EH (cell line): Measurements from ENCODE around the gene TM2D3.

Source experiments
- DNase-seq: peaks from one replicate; pipeline ENCODE4 v3.0.0-alpha.2; 2015; ENCODE audit warnings: low read depth

TM2D3 gene

GRCh38 chr15:101623367-101624304, 28.5 kb downstream of the TM2D3 start:
- no peak for DNase-seq

- DNase-seq: no peak
These were observed 30.2 kb downstream of the TM2D3 start for GRCh38 chr15:101621961-101622360.

DNA sequence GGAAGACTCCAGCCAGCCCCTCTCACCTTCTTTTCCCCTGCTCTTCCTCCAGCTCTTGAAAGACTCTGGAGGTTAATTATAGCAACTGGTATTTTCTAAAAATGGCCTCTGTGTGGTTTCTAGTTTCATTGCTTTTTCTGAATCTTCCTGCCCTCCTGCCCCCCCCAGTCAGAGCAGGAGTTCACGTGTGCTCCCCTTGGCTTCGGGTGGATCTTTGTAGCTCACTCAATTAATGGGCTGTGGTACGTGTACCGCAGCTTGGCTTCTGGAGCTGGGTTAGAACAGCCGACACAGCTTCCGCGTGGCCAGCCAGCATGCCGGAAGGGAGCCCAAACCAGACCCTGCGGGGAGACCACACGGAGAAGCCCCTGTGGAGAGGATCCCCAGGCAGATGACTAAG, 31.5 kb downstream of the TM2D3 start:
- DNase-seq: peak; percentile 20

- DNase-seq: no peak
These were observed 32.6 kb downstream of the TM2D3 start for GRCh38 chr15:101619615-101619865.

- no peak for DNase-seq
These were observed 33.1 kb downstream of the TM2D3 start for GRCh38 chr15:101618851-101619614.

DNA sequence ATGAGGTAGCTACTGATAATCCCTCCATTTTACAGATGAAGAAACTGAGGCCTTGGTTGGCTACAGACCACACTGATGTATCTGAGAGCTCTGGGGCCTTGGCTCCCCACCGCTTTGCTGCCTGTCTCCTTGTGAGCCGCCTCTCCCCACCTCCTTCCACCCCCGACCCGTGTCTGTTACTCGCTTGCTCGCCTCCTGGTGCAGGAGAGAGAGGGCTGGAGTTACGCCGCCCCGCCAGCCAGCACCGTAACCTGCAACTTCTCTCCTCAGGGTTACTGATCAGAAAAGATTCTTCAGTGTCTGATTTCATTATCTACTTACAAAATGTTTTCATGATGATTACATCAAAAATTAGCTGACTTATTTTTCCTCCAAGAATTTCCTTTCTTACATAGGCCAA, 34.1 kb downstream of the TM2D3 start:
- DNase-seq: no peak

DNA sequence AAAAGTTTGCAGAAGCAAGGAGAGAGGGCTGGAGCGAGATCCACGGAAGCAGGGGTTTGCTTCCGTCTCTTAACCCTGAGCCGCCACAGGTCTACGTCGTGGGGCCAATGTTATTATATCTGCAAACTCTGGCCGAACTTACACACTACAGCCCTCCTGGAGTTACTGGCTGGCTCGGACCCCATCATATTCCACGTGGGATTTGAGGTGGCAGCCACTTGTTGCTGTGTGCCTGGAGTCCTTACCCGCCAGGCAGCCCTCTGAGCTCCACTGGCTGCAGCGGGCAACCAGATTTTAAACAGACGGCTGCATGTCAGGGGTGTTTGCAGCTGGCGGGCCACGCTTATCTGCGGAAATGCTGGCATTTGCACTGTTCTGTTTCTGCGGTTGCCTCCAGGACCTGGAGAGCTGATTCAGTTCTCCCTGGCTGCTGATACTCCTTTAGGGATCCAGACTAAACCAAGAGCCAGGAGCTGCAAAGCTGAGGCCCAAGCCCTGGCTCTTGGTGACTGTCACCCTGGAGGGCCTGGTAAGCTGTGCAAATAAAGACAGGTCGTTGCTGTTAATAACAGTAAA, 34.7 kb downstream of the TM2D3 start:
- no peak for DNase-seq

DNA sequence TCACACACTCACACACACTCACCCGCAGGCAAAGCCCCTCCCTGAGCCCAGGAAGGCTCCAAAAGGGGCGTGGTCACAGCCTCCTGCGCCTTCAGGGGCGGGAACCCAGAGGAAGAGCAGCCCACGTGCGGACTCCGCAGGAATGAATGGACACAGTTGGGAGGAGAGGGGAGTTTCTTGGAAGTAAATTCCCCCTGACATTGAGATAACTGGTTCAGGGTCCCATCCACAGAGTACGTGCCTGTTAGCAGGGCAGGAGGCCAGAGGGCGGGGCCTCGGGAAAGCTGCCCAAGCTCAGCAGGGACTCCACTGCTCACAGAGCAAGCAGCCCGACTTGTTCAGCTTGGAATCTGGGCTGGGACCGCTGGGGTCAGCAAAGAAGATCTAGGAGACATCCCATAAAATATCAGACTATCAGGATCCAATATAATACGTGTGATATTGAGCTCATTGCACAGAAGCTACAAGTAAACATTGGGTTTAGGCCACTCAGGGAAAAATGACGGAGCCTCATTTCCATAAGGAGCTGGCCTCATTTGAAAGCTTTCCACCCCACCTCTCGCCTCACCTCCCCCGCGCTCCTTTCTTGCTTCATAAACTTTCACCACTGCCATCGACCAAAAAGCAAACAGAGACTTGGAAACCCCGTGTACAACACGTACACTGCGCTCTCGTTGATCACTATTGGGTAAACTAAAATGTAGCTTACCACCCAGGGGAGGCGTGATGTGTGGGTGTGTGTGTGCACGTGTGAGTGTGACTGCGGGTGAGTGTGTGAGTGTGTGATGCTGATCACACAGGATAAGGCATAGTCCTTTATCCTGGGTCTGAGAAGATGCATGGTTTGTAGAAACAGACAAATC, 36.0 kb downstream of the TM2D3 start:
- peak; percentile 86 for DNase-seq

- DNase-seq: peak; percentile 65
These were observed 36.7 kb downstream of the TM2D3 start for GRCh38 chr15:101615414-101615985.

DNA sequence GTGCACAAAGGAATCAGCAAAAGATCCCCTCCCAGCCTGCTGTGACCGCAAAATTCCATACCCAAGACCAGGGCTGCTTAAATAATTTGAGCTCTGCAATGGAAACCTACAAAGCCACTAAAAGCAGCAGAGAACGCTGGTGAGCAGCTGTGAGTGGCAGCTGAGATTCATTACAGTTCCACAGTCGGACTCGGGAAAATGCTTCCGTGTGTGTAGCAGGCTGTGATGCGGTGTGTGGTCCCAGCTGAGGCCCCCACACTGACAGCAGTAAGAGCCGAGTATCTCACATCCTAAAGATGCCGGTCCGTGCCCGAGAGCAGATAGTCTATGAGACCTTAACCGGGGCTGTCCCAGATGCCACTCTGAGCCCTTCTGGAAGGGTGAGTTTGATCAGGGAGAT, 37.4 kb downstream of the TM2D3 start:
- DNase-seq: no peak

DNA sequence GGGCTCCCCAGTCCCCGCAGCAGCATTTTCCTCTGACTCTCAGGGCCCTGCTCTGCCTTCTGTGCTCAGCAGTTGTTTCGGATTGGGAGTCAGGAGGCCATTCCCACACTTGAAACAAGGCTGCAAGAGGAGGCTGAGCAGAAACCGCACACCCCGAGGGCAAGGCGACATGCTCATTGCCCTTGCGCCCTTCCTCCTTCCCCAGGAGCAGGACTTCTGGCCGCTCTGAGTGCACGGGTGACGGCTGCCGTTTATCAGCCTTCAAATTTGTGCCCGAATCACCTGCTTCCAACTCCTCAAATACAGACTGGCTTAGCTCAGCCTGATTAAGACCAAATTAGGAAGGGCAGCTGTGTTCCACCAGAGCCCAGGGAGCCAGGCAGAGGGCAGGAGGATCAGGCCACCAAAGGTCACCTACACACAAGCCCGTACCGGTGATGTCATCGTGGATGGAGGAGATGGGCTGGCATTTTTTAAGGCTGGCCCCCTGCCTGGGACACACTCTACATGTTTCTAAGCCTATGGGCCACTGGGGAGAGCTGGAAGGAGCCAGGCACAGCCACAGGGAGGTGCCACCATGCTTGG, 38.1 kb downstream of the TM2D3 start:
- no peak for DNase-seq

DNA sequence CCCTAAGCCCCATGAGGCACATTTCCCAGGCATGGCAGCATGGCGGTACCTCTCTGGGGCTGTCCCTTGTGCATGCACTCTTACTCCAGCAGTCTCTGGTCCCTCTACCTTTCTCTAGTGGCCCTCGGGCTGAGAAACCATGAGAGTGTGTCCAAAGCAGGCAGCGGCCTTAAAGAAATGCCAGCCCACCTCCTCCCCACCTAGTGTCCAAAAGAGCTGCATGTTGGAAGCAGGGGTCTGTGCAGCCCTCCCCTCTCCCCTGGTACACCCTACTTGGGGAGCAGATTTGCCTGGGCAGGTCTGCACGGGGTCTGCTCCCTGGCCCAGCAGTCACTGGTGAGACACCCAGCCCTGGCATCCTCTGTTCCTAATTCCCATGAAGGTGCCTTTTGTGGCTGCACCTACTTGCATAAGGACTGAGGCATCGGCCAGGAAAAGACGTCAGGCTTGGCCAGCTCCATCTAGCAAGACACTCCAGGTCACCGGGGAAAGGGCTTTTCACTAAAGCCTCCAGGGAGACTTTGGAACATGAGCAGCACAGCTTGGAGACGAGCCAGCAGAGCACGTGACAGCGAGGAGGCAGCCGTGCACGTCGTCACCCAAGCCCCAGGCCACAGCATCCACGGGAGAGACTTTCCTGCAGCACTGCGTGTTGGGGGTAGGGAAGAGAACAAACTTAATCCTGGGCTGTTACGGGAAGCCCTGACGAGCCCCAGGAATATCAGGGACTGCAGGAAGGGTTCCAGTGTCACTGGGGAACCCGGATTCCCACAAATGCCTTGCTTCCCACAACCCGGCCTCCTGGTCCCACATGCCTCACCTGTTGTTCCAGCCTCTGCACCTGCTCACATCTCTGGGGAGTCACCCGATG, 38.8 kb downstream of the TM2D3 start:
- peak; percentile 57 for DNase-seq

- no peak for DNase-seq
These were observed 39.5 kb downstream of the TM2D3 start for GRCh38 chr15:101612676-101613075.

DNA sequence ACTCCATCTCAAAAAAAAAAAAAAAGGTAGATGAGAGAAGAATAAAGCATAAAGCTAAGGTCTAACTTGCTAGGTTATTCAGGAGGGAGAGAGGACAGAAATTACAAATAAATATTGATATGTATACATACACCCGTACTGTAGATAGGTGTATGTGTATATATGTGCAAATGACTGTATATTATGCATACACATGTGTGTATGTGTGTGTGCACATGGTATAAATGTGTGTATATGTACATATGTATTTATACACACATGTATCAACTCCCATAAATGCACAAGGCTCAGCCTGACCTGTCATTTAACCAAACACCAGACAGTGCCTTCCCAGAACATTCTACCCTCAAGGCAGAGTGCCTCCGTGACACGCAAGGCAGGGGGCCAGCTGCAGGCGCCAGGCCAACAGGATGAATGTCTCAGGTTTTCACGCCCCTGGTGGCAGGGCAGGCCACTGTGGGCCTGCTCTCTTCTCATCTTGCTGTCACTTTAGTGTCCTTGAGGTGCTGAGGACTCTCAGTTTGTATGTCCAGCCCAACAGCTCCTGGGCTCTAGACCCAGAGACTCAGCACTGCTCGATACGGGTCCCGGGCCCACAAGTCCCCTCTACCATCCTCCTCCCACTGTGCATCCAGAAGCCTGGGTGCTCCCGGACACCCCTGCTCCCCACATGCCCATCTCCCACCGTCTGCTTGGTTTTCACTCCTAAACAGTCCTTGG, 40.4 kb downstream of the TM2D3 start:
- no peak for DNase-seq

- DNase-seq: no peak
These were observed 41.2 kb downstream of the TM2D3 start for GRCh38 chr15:101611007-101611406.

DNA sequence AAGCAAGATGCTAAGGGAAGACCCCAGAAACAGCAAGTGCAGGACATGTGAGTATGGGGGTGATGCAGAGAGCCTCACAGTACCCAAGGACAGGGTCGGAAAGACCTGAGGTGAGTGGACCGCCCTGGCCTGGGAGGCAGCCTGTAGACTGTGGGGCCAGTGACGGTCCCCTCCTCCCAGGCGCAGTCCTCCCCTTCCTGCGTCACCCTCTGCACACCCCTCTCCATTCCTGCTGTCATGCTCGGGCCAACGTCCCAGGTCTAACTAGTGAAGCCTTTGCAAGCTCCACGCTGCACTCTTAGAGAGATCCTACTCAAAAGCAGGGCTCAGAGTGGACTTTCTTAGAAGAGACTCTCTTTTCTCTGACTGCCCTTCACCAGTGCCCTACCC, 41.6 kb downstream of the TM2D3 start:
- no peak for DNase-seq

DNA sequence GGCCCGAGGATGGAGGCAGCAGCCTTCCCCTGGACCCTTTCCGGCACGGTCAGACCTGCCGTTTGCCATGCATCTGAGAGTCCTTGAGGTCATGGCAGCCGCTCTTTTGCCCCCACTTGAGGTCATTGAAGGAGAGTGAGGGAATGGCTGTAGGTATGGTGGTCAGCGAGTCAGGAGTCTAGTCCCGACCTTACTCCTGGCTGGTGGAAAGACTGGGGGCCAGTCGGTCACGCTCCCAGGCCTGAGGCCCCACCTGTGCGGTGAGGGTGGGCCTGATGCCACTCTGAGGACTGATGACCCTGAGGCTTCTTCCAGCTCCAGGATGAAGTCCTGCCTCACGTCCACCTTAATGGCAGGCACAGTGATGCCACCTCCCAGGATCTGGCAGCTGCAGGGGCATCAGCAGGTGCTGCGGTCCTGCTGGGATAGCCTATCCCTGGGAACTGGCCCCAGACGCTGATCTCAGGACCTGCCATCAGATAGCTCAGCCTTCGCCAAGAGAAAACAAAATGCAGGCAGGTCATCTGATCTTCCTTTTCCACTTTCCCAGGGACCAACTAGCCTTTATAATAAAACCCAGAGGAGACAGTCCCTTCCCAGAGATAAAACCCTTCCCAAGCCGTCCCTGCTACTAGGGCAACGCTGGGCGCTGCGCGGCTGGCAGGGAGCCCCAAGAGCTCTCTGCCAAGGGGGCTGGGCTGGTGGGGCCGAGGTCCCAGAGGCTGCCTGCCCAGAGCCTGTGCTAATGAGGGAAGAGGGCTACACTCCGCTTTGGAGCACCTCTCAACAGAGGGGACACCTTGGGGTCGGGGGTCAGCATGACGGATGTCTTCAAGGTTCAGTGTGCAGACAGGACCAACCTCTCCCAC, 42.2 kb downstream of the TM2D3 start:
- no peak for DNase-seq

DNA sequence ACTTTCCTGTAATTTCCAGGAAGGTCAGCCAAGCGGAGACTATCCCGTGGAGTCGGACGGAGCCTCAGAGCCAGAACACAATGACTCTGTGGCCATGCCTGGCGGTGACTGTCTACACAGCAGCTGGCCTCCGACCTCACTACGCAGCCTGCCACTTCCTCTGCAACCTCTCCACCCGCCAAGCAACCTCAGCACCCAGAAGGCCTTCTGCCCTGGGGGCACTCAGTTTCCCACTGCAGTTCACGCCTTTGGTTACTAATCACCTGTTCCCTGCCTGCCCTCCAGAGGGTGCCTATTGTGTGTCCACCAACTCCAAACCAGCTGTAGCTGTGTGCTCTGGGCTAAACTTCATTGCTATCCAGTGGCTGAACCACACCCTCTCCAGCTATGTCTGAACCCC, 44.0 kb downstream of the TM2D3 start:
- DNase-seq: no peak

DNA sequence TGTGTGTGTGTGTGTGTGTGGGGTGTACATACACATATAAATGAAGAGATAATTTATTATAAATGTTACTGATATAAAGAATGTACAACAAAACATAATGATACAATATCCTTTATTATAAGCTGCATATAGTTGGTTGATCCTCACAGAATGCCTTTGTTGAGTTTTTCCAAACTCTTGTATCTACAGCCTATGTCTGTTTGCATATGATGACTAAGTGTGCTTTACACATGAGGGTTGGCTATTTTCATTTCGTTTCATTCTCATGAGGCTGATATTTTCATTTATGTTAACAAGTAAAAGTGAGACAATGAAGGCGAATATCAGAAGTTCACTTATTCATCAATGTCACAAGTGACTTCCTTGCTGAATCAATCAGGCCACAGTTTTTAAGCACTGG, 45.1 kb downstream of the TM2D3 start:
- DNase-seq: no peak
